Occipital lobe (tissue), 1 donor: ENCODE measurements around the gene TTC19. TPM values are rescaled to one million over a fixed set of nuclear protein-coding genes. Genes with fewer than 3 reads are reported as not detected.

Experiments used
- total RNA-seq: library from RNA; depleted of rRNA; stranded (reverse); fragments of >200 nt; gene quantifications from one replicate; pipeline ENCODE4 v1.2.3, GENCODE V29; 2014

The TTC19 gene
- total RNA-seq, 1 donor from 2014 or later: 36.8 TPM

Other genes starting within 250 kb of the TTC19 start
- gene ADORA2B, start 54.7 kb upstream of the TTC19 start, total RNA-seq: 3.6 TPM
- 15.6 TPM for gene ZSWIM7, start 120 bp upstream of the TTC19 start, total RNA-seq
- 116 TPM for gene NCOR1, start 215.7 kb downstream of the TTC19 start, total RNA-seq
- 18.4 TPM for gene PIGL, start 217.4 kb downstream of the TTC19 start, total RNA-seq